ENCODE measurements around the gene LCE1F.

The LCE1F gene

GRCh38 chr1:152774875-152775274, at the start of gene LCE1F:
Gene LCE1F, plus strand, starts transcription at chr1:152775140. Its CDS starts 1,232 bp downstream, at chr1:152776372.
- Mint-ChIP-seq H3K36me3 (no peaks in the 10 kb centered on the region), H3K27ac (no peak within 1 kb of the TSS), H3K4me1 (no peaks in the 10 kb centered on the region), H3K4me3 (no peak within 1 kb of the TSS), H3K9me3 (no peaks in the 10 kb centered on the region)
- no peak for DNase-seq (ENCODE audit: low spot score in 2 of 2)
- no peak for ATAC-seq

GRCh38 chr1:152725261-152725660, 49.7 kb upstream of the LCE1F start:
- H3K4me3 Mint-ChIP-seq = no peak overlapping the region
- H3K9me3 Mint-ChIP-seq = no peaks in the 10 kb centered on the region
- H3K27ac Mint-ChIP-seq = no peak overlapping the region
- DNase-seq (ENCODE audit: low spot score in 2 of 2) = no peak
- no peaks in the 10 kb centered on the region for H3K36me3 Mint-ChIP-seq
- no peak for ATAC-seq
- H3K4me1 Mint-ChIP-seq = no peaks in the 10 kb centered on the region

GRCh38 chr1:152728986-152729385, 46.0 kb upstream of the LCE1F start:
- no peak for ATAC-seq
- DNase-seq (ENCODE audit: low spot score in 2 of 2) = no peak
- no peak overlapping the region for H3K27ac Mint-ChIP-seq
- H3K4me3 Mint-ChIP-seq = no peak overlapping the region
- H3K36me3 Mint-ChIP-seq = no peaks in the 10 kb centered on the region
- H3K4me1 Mint-ChIP-seq = no peaks in the 10 kb centered on the region
- H3K9me3 Mint-ChIP-seq = no peaks in the 10 kb centered on the region

- H3K36me3 Mint-ChIP-seq = no peaks in the 10 kb centered on the region
Measured at GRCh38 chr1:152735648-152736047, 39.3 kb upstream of the LCE1F start.

GRCh38 chr1:152737997-152738396, 36.9 kb upstream of the LCE1F start:
- H3K9me3 Mint-ChIP-seq = no peaks in the 10 kb centered on the region
- ATAC-seq = no peak

More at GRCh38 chr1:152735648-152736047, 39.3 kb upstream of the LCE1F start:
- H3K4me1 Mint-ChIP-seq = no peaks in the 10 kb centered on the region
- DNase-seq (ENCODE audit: low spot score in 2 of 2) (no peak), ATAC-seq (no peak)
- no peak overlapping the region for H3K27ac Mint-ChIP-seq
- H3K9me3 Mint-ChIP-seq = no peaks in the 10 kb centered on the region
- H3K4me3 Mint-ChIP-seq = no peak overlapping the region

GRCh38 chr1:152739841-152740240, 35.1 kb upstream of the LCE1F start:
- Mint-ChIP-seq H3K36me3 (no peaks in the 10 kb centered on the region), H3K9me3 (no peaks in the 10 kb centered on the region), H3K27ac (no peak overlapping the region), H3K4me3 (no peak overlapping the region), H3K4me1 (no peaks in the 10 kb centered on the region)
- ATAC-seq = no peak
- no peak for DNase-seq (ENCODE audit: low spot score in 2 of 2)

More at GRCh38 chr1:152737997-152738396, 36.9 kb upstream of the LCE1F start:
- no peaks in the 10 kb centered on the region for H3K4me1 Mint-ChIP-seq
- no peaks in the 10 kb centered on the region for H3K36me3 Mint-ChIP-seq
- H3K4me3 Mint-ChIP-seq = no peak overlapping the region
- no peak overlapping the region for H3K27ac Mint-ChIP-seq
- no peak for DNase-seq (ENCODE audit: low spot score in 2 of 2)

GRCh38 chr1:152741656-152742055, 33.3 kb upstream of the LCE1F start:
- no peak for DNase-seq (ENCODE audit: low spot score in 2 of 2)
- no peak overlapping the region for H3K4me3 Mint-ChIP-seq
- H3K9me3 Mint-ChIP-seq = no peaks in the 10 kb centered on the region
- no peaks in the 10 kb centered on the region for H3K36me3 Mint-ChIP-seq
- H3K27ac Mint-ChIP-seq = no peak overlapping the region
- ATAC-seq = no peak
- no peaks in the 10 kb centered on the region for H3K4me1 Mint-ChIP-seq

GRCh38 chr1:152743371-152744145, 31.4 kb upstream of the LCE1F start:
- Mint-ChIP-seq H3K4me1 (no peaks in the 10 kb centered on the region), H3K4me3 (no peak overlapping the region), H3K27ac (no peak overlapping the region), H3K36me3 (no peaks in the 10 kb centered on the region), H3K9me3 (no peaks in the 10 kb centered on the region)
- DNase-seq (ENCODE audit: low spot score in 2 of 2) (no peak), ATAC-seq (no peak)

GRCh38 chr1:152745289-152745704, 29.6 kb upstream of the LCE1F start:
- DNase-seq (ENCODE audit: low spot score in 2 of 2) (no peak), ATAC-seq (no peak)

GRCh38 chr1:152745765-152746444, 29.0 kb upstream of the LCE1F start:
- DNase-seq (ENCODE audit: low spot score in 2 of 2) = no peak
- no peaks in the 10 kb centered on the region for H3K9me3 Mint-ChIP-seq
- ATAC-seq = no peak
- no peak overlapping the region for H3K4me3 Mint-ChIP-seq
- H3K36me3 Mint-ChIP-seq = no peaks in the 10 kb centered on the region
- H3K27ac Mint-ChIP-seq = no peak overlapping the region
- H3K4me1 Mint-ChIP-seq = no peaks in the 10 kb centered on the region

More at GRCh38 chr1:152745289-152745704, 29.6 kb upstream of the LCE1F start:
- H3K27ac Mint-ChIP-seq = no peak overlapping the region
- H3K4me1 Mint-ChIP-seq = no peaks in the 10 kb centered on the region
- no peak overlapping the region for H3K4me3 Mint-ChIP-seq
- H3K9me3 Mint-ChIP-seq = no peaks in the 10 kb centered on the region
- no peaks in the 10 kb centered on the region for H3K36me3 Mint-ChIP-seq

- Mint-ChIP-seq H3K4me1 (no peaks in the 10 kb centered on the region), H3K27ac (no peak overlapping the region)
Measured at GRCh38 chr1:152747831-152748230, 27.1 kb upstream of the LCE1F start.

GRCh38 chr1:152752225-152752624, 22.7 kb upstream of the LCE1F start:
- no peak overlapping the region for H3K4me3 Mint-ChIP-seq
- H3K9me3 Mint-ChIP-seq = no peaks in the 10 kb centered on the region
- DNase-seq (ENCODE audit: low spot score in 2 of 2) = no peak
- H3K36me3 Mint-ChIP-seq = no peaks in the 10 kb centered on the region
- no peaks in the 10 kb centered on the region for H3K4me1 Mint-ChIP-seq
- ATAC-seq = peak; percentile 34
- no peak overlapping the region for H3K27ac Mint-ChIP-seq

More at GRCh38 chr1:152747831-152748230, 27.1 kb upstream of the LCE1F start:
- ATAC-seq = no peak
- DNase-seq (ENCODE audit: low spot score in 2 of 2) = no peak
- Mint-ChIP-seq H3K36me3 (no peaks in the 10 kb centered on the region), H3K4me3 (no peak overlapping the region), H3K9me3 (no peaks in the 10 kb centered on the region)

GRCh38 chr1:152753586-152753985, 21.4 kb upstream of the LCE1F start:
- no peak overlapping the region for H3K4me3 Mint-ChIP-seq
- ATAC-seq (no peak), DNase-seq (ENCODE audit: low spot score in 2 of 2) (no peak)
- no peaks in the 10 kb centered on the region for H3K4me1 Mint-ChIP-seq
- H3K36me3 Mint-ChIP-seq = no peaks in the 10 kb centered on the region
- no peak overlapping the region for H3K27ac Mint-ChIP-seq
- no peaks in the 10 kb centered on the region for H3K9me3 Mint-ChIP-seq

- H3K4me1 Mint-ChIP-seq = no peaks in the 10 kb centered on the region
- DNase-seq (ENCODE audit: low spot score in 2 of 2) (no peak), ATAC-seq (no peak)
- no peak overlapping the region for H3K4me3 Mint-ChIP-seq
- H3K9me3 Mint-ChIP-seq = no peaks in the 10 kb centered on the region
- no peaks in the 10 kb centered on the region for H3K36me3 Mint-ChIP-seq
- H3K27ac Mint-ChIP-seq = no peak overlapping the region
Measured at GRCh38 chr1:152756872-152757271, 18.1 kb upstream of the LCE1F start.

- Mint-ChIP-seq H3K4me3 (no peak within 1 kb of the TSS), H3K4me1 (no peaks in the 10 kb centered on the region), H3K9me3 (no peaks in the 10 kb centered on the region), H3K27ac (no peak within 1 kb of the TSS), H3K36me3 (no peaks in the 10 kb centered on the region)
- DNase-seq (ENCODE audit: low spot score in 2 of 2) = no peak
- ATAC-seq = peak; percentile 12
Measured at GRCh38 chr1:152757747-152758146, 17.2 kb upstream of the LCE1F start, which contains the start of gene KPRP. Gene KPRP, plus strand, starts transcription at chr1:152758025. Its CDS starts 1,564 bp downstream, at chr1:152759589.

GRCh38 chr1:152758636-152759035, 16.3 kb upstream of the LCE1F start:
- Mint-ChIP-seq H3K27ac (no peak overlapping the region), H3K36me3 (no peaks in the 10 kb centered on the region)

More at GRCh38 chr1:152758636-152759035, 16.3 kb upstream of the LCE1F start:
- no peak overlapping the region for H3K4me3 Mint-ChIP-seq
- H3K4me1 Mint-ChIP-seq = no peaks in the 10 kb centered on the region
- DNase-seq (ENCODE audit: low spot score in 2 of 2) (no peak), ATAC-seq (no peak)
- H3K9me3 Mint-ChIP-seq = no peaks in the 10 kb centered on the region

Measured in stimulated activated effector memory CD8-positive, alpha-beta T cell treated with anti-CD3 and anti-CD28 coated beads, Interleukin-12 subunit alpha, Interleukin-12 subunit beta, amount 100 ng/mL, for 72 hours (primary cell).